Suppressor macrophage treated with lipopolysaccharide for 4 hours (primary cell): ENCODE results near the gene ZDHHC6.
"Not testable (repeated sequence)": the region's sequence is repeated elsewhere in the genome, so short reads cannot be mapped to it uniquely, and the experiment has no call there.

ENCODE experiments used
- DNase-seq: peaks from one replicate; pipeline ENCODE4 v3.0.0-alpha.2; 2020

The ZDHHC6 gene

DNA sequence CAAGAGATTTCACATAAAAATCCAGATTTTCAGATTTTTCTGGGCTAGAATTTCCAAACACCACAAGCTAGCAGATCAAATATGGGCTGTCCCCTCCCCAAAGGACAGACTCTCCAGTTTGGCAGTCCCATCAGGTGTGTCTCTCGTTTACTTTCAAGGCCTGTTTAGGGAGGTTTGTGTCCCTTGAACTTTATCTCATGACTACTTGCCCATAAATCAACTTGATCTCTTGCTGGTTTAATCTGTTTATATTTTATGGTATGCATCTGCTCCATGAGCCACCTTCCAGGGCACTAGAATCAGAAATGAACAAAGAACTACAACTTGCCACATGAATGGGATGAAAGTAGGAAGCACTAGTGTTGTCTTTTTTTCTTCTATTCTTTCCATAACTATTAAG lies 5.2 kb downstream of the ZDHHC6 start:
- no peak for DNase-seq

- no peak for DNase-seq
Observed at GRCh38 chr10:112438356-112438755, 8.4 kb downstream of the ZDHHC6 start.

DNA sequence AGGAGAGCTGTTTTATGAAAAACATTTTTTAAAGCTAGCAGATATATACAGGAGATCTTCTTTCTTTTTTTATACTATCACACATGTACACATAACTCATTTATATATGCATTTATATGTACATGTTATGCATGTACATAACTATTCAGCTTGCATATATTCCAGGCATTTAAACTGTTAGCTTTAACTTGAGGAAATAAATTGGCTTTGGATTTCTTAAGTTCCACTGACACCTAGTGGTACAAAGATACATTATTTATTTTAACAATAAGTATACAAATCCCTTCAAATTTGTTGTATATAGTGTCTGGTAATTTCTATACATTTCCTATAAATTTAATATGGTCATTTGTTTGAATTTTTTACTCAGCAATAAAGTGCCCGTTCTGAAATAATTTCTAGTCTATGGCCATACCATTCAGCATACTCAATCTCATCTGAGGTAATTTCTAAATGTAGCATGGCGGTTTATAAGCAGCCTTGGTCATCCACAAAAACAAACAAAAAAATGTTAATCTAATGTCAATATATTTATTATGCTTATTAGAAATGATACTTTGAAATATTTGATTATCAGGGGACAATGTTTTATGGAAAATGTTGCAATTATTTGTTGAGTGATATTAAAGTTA lies 11.6 kb downstream of the ZDHHC6 start:
- DNase-seq: peak; percentile 49

DNA sequence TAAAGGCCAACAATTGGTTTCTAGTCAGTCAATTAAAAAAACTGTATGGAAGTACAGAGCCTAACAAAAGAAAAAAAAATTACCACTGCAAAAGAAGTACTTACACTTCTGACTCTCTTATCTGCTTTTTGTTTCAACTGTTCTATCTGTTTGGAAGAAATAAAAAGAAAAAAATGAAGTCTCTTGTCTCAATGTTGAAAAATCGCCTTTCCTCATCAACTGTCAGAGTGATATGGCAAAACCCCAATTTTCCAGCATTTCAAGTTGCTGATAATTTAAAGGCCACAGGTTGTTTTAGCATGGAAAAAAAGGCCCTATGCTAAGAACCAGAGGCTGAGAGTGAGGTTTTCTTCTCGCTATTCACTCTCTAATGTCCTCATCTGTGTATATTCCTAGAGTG lies 13.6 kb downstream of the ZDHHC6 start:
- DNase-seq: no peak

DNA sequence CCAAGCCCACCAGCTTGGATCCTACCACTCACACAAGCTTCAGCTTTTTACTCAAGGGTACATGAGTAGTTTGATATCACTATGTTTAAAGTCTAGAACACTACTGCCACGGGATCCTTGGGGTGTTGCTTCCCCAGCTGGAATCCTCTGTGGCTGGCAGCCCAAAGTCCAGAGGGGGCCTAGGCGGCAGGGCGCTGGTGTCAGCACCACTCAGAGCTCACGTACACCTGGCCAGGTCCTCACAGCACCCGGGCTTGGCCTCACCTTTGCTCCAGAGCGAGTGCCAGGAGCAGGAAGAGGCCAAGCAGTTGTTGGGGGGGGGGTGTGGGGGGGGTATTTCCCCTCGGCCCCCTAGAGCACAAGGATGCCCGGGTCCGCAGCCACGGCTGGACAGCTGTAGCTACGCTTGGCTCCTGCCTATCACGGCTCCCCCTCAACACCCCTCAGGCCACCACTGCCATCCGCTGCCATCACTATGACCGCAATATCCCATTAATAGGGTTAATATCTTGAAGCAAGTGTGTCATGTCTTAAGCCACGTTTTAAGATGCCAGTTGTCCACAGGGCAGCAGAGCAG lies 17.0 kb downstream of the ZDHHC6 start:
- DNase-seq: no peak

DNA sequence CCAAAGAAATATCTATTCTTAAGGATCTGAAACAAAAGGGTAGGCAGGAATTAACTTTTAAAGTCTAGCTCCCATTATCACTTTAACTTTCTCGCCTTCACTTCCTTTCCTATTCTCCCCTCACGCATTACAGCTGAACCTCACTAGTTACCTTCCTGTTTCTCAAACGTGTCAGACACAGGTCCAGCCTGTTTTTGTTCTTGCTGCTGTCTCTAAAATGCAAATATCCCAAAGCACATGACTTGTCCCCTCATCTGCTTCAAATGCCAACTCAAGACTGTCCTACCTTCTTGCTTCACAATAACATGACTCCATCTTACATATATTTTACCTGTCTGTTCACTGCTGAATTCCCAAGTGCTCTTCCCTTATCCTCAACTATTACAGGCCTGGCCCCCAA lies 17.6 kb downstream of the ZDHHC6 start:
- no peak for DNase-seq

GRCh38 chr10:112426111-112426510 lies 20.6 kb downstream of the ZDHHC6 start:
- DNase-seq: peak; percentile 16

GRCh38 chr10:112424651-112425050 lies 22.1 kb downstream of the ZDHHC6 start:
- DNase-seq: no peak

- no peak for DNase-seq
Observed at GRCh38 chr10:112421731-112422130, 25.0 kb downstream of the ZDHHC6 start.

DNA sequence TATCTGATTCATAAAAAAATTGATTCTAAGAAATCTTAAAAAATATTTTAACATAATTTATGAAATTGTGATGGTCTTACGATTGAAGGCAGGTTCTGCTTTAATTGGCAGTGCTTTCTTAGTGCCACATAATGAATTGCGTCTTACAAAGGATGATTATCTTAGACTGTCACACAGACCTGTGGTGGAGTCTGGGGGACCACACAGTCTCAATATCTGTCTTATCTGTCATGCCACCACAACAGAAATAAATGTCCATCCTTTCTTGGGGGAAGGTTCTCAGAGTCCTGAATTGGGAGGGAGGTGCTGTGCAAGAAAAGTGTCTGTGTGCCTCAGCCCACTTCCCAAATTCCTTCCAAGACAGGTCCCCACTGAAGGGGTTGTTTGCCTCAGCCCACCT lies 34.0 kb downstream of the ZDHHC6 start:
- no peak for DNase-seq

DNA sequence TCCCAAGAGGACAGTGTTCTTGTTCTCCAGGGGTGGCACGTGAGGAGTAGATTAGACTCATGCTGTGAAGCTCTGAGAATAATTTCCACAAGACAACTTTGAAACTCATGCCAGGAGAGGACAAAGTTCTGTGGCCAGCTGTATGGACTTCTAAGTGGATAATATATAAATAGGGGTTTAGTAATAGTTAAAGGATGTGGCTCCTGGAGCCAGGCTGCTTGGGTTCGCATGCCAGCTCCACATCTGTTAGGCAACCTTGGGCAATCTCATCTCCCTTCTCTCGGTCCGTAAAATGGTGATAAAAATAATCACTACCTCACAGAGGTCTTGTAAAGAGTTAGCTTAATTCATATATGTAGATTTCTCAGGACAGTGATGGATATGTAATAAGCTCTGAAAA lies 37.0 kb downstream of the ZDHHC6 start:
- DNase-seq: no peak

GRCh38 chr10:112409299-112409698 lies 37.4 kb downstream of the ZDHHC6 start:
- DNase-seq: no peak

GRCh38 chr10:112407696-112408095 lies 39.0 kb downstream of the ZDHHC6 start:
- DNase-seq: no peak

DNA sequence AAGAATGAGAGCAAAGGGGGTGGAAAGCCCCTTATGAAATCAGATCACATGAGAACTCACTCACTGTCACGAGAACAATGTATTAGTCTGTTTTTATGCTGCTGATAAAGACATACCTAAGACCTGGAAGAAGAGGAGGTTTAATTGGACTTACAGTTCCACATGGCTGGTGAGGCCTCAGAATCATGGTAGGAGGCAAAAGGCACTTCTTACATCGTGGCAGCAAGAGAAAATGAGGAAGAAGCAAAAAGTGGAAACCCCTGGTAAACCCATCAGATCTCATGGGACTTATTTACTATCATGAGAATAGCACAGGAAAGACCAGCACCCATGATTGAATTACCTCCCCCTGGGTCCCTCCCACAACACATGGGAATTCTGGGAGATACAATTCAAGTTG lies 39.9 kb downstream of the ZDHHC6 start:
- not testable (repeated sequence) for DNase-seq

DNA sequence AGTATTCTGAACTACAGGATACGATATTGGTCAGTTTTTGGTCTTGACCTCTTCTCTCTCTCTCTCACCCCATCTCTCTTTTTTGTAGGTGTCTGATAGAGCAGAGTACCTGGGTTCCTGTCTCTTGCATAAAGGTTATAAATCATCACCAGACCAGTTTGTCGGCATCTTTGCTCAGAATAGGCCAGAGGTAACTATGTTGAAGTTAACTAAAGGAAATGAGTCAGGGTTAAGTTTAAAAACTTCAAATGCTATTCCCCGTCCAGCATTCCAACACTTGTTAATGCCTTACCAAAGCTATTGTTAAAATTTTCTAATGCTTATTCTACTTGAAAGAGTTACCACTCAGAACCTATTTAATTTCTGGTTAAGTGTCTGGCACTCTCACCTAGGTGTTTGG lies 42.1 kb downstream of the ZDHHC6 start:
- no peak for DNase-seq

DNA sequence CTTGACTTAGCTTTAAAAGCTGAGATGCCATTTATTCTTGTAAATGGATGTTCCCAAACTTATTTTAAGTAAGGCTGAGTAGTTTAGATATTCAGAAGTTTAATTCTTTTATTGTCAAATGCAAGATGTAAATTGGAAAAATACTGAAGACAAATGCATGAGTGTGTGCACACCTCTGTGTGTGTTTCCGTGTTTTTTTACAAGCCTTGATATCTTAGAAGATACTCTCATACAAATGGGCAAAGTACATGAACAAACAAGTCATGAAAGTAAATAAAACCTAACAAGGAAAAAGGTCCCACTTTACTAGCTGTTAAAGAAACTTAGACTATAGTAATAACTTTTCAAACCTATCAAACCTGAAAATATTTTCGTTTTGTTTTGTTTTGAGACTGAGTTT lies 43.8 kb downstream of the ZDHHC6 start:
- no peak for DNase-seq

DNA sequence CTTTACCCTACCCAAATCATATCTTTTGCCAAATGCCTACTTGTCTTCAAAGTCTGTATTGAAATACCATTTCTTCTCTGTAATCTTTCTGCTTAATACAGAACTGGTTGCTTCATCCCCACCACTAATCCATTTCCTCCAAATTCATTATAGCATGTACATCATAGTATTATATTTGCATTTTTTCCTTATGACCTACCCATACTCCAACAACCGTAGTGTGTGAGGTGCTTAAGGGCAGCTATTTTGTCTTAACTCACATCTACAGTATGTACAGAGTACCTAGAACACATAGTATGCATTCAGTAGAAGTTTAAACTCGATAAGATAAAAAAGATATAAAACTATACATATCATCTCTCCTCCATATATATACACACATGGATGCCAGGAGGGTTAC lies 49.1 kb downstream of the ZDHHC6 start:
- no peak for DNase-seq

GRCh38 chr10:112395809-112396530 lies 50.7 kb downstream of the ZDHHC6 start:
- no peak for DNase-seq

DNA sequence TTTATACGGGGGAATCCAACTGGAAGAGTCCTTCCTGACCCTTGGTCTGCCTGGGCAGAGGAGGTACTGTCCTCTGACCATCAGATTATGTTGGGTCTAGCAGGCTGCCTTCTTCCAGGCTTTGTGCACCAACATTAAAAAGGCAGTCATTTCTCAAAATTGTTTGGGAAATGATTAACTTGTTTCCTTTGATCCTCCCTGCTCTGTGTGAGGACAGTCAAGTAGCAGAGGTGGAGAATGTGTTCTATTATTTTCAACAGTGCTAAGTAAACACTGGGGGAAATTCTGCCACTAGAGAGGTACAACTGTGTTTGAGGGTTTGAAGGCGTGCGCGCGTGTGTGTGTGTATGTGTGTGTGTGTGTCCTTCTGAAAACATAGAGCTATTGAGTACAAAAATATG lies 52.2 kb downstream of the ZDHHC6 start:
- no peak for DNase-seq

- DNase-seq: no peak
Observed at GRCh38 chr10:112393827-112394226, 52.9 kb downstream of the ZDHHC6 start.

DNA sequence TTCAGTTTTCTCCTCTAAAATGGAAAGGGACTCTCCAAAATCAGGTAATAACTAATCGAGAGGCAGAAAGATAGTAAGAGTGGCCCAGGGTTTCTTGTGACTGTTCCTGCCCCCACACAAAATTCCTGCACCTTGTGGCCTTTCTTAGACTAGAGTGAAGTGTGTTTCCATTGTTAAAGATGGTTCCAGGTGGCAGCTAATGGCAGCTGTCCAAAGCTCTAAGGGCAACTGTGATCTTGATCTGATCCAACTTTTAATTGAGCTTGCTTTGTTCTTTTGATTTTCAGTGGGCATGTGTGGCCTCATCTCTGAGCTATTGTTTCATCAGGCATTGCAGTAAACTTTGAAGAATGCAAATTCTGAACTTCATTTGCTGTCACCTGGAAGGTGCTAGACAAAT lies 53.4 kb downstream of the ZDHHC6 start:
- no peak for DNase-seq

GRCh38 chr10:112390125-112390703 lies 56.5 kb downstream of the ZDHHC6 start:
- no peak for DNase-seq

DNA sequence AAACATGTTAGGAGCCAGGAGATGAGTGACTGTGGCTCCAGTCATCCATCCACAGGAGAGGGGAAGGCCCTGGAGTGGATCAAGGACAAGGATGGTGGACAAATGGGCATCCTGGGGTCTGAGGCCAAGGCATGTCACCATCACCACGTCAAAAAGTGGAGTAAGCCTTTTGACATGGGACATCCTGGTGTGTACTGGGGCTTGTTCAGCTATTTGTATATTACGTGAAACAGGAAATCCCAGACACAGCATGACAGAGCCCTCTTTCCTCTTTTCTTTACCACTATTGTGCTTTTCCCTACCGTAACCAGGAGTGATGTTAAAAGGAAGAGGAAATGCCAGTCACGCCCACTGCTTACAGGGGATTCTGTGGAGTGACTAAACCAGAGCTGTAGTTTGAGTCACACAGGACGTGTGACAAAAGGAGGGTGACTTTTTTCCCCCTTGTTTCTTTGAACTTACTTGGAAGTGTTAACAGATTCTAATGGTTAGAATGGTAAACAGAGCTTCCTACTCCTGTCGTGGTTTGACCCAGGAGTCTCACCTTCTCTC lies 57.4 kb downstream of the ZDHHC6 start:
- DNase-seq: peak; percentile 96

DNA sequence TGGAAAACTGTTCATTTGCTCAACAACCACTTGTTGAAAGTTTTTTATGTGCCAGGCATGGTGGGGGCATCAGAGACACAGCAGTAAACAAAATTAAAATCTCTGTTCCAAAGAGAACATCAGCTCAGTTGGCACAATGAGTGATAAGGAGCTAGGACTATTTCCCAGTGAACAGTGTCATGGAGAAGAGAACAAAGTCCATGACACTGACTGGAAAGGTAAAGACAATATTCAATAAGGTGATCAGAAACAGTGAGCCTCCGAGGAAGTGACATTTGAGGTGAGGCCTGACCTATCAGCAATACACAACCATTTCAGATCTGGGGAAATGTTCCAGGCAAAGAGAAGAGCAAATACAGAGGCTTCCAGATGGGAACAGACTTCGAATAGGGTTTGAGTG lies 58.2 kb downstream of the ZDHHC6 start:
- DNase-seq: no peak
